ENCODE results near the gene CTNNBL1. TPM values are rescaled to one million over a fixed set of nuclear protein-coding genes. Genes with fewer than 3 reads are reported as not detected.

Gene CTNNBL1
- polyA plus RNA-seq, 1 of the 3 experiments (the other 2 are of a cell fraction): 29.5 TPM

GRCh38 chr20:37702403-37703034, 8.7 kb downstream of the CTNNBL1 start:
- no peak overlapping the region for H3K4me2 ChIP-seq
- H3K9ac ChIP-seq: no peak overlapping the region
- no peak for DNase-seq
- ChIA-PET POLR2A (no interaction called here), CTCF (interaction anchor here (1.4 kb wide), 1 partner anchor 9 kb away, joined by 6 read pairs; no protein-coding TSS in a partner anchor)
- 94% methylated on average over 1 of the region's 1 CpG for WGBS (ENCODE audit: low lambda C conversion rate)
- H3K9me2 ChIP-seq: no peaks in the 10 kb centered on the region
- no peaks in the 10 kb centered on the region for H3F3A ChIP-seq (replicated peaks; ENCODE audit: insufficient read depth)
- no peaks in the 10 kb centered on the region; the same call in 1 of the 2 replicates for H4K20me1 ChIP-seq (ENCODE audit: insufficient read depth)
- H3K4me1 ChIP-seq (ENCODE audit: control insufficient read depth in 1 of 2, insufficient read depth in 2 of 2, low read depth in 1 of 2, low read length in 1 of 2): peaks cover 0 to 8% of the 10 kb centered on the region in 2 experiments; a peak in 2 of 4 replicates
- H3K27ac ChIP-seq (ENCODE audit: low read depth in 2 of 2, low read length in 1 of 2): no peak overlapping the region
- TF ChIP-seq TAF1 (IDR thresholded peaks at IDR 0.05; ENCODE audit: borderline replicate concordance, low read depth, low read length) (no peak), CHD2 (IDR thresholded peaks at IDR 0.05; ENCODE audit: low read length, partially characterized antibody) (no peak), RXRA (IDR thresholded peaks at IDR 0.05; ENCODE audit: borderline replicate concordance, low read depth) (no peak), PBX3 (IDR thresholded peaks at IDR 0.05) (no peak), RAD21 (IDR thresholded peaks at IDR 0.05; ENCODE audit: low read length) (no peak)
- no peak overlapping the region for H3K4me3 ChIP-seq (ENCODE audit: low read depth in 2 of 2, low read length in 1 of 2)
- H3K27me3 ChIP-seq (ENCODE audit: insufficient read depth): no peaks in the 10 kb centered on the region
- peaks cover 0 to 6% of the 10 kb centered on the region in 2 experiments for H3K36me3 ChIP-seq (replicated peaks in 1 of 2; ENCODE audit: control insufficient read depth in 1 of 2, insufficient read depth in 2 of 2, low read length in 1 of 2)
- 0 out of 2 replicates have a peak, but pooled peaks cover 2% of the 10 kb centered on the region for H3K9me3 ChIP-seq
- H3K79me2 ChIP-seq (ENCODE audit: insufficient read depth): peaks cover 67% of the 10 kb centered on the region
- H2AFZ ChIP-seq (ENCODE audit: low read depth): no peak overlapping the region

- H4K20me1 ChIP-seq (ENCODE audit: insufficient read depth): no peaks in the 10 kb centered on the region; the same call in 1 of the 2 replicates
- H3K79me2 ChIP-seq (ENCODE audit: insufficient read depth): peaks cover 68% of the 10 kb centered on the region
- WGBS (ENCODE audit: low lambda C conversion rate): 96% methylated on average over 6 of the region's 6 CpGs
- no peaks in the 10 kb centered on the region for H3K27me3 ChIP-seq (ENCODE audit: insufficient read depth)
- no peak overlapping the region for H3K4me3 ChIP-seq (ENCODE audit: low read depth in 2 of 2, low read length in 1 of 2)
- no peak overlapping the region for H3K4me2 ChIP-seq
- H3K27ac ChIP-seq (ENCODE audit: low read depth in 2 of 2, low read length in 1 of 2): no peak overlapping the region
- peaks cover 0 to 8% of the 10 kb centered on the region in 2 experiments; a peak in 2 of 4 replicates for H3K4me1 ChIP-seq (ENCODE audit: control insufficient read depth in 1 of 2, insufficient read depth in 2 of 2, low read depth in 1 of 2, low read length in 1 of 2)
- H3K9me3 ChIP-seq: 0 out of 2 replicates have a peak, but pooled peaks cover 2% of the 10 kb centered on the region
- no peak overlapping the region for H3K9ac ChIP-seq
- ChIA-PET POLR2A (no interaction called here), CTCF (interaction anchor here (1.4 kb wide), 1 partner anchor 9 kb away, joined by 6 read pairs; no protein-coding TSS in a partner anchor)
- H2AFZ ChIP-seq (ENCODE audit: low read depth): no peak overlapping the region
- H3F3A ChIP-seq (replicated peaks; ENCODE audit: insufficient read depth): no peaks in the 10 kb centered on the region
- no peak for DNase-seq
- H3K36me3 ChIP-seq (replicated peaks in 1 of 2; ENCODE audit: control insufficient read depth in 1 of 2, insufficient read depth in 2 of 2, low read length in 1 of 2): peaks cover 0 to 3% of the 10 kb centered on the region in 2 experiments
- no peaks in the 10 kb centered on the region for H3K9me2 ChIP-seq
- no peak for TF ChIP-seq POLR2AphosphoS5 (IDR thresholded peaks at IDR 0.05; ENCODE audit: low read depth, low read length)
- TF ChIP-seq EZH2phosphoT487 (IDR thresholded peaks at IDR 0.05; ENCODE audit: borderline replicate concordance, low read depth): no peak
- no peak for TF ChIP-seq TCF12 (IDR thresholded peaks at IDR 0.05)
Observed at GRCh38 chr20:37703035-37703845, 9.4 kb downstream of the CTNNBL1 start.

All from SK-N-SH (cell line).